A549 (cell line): Measurements from ENCODE around the gene IL3.

ENCODE experiments used
- EP300 ChIP-seq, 2 experiments: fragments of >200 bp; sonication (Bioruptor Twin); formaldehyde crosslinking; IDR thresholded peaks; 2 replicates in 1 of 2; 3 replicates in 1 of 2; pipeline ENCODE4 v1.6.1; 2016 to 2017
- JUN ChIP-seq, 2 experiments: fragments of >200 bp; sonication (Bioruptor Twin); formaldehyde crosslinking; IDR thresholded peaks; 2 replicates in 1 of 2; 3 replicates in 1 of 2; pipeline ENCODE4 v1.6.1; 2016 to 2017
- PHF8 ChIP-seq: fragments of 200-600 bp; sonication (generic); IDR thresholded peaks from 2 replicates; pipeline ENCODE4 v1.6.1; 2016; ENCODE audit warnings: low read depth, mild to moderate bottlenecking, antibody characterized with exemption, moderate library complexity, borderline replicate concordance
- POLR2A ChIP-seq: IDR thresholded peaks from 2 replicates; pipeline ENCODE4 v1.6.1; 2012; ENCODE audit warnings: mild to moderate bottlenecking, low read length
- RNF2 ChIP-seq: fragments of 200-600 bp; sonication (generic); IDR thresholded peaks from 2 replicates; pipeline ENCODE4 v1.6.1; 2016; ENCODE audit warnings: low read depth, mild to moderate bottlenecking, antibody characterized with exemption, moderate library complexity, borderline replicate concordance
- TP53 ChIP-seq: fragments of 250-450 bp; sonication (Bioruptor Pico); IDR thresholded peaks from 2 replicates; pipeline ENCODE4 v1.5.0; 2021; ENCODE audit warnings: mild to moderate bottlenecking, moderate library complexity
- ZFP36 ChIP-seq: fragments of 450-650 bp; IDR thresholded peaks from 2 replicates; pipeline ENCODE4 v1.6.1; 2014; ENCODE audit warnings: borderline replicate concordance; ENCODE audit not compliant: partially characterized antibody
- TF ChIP-seq, protein P1 (sequence below): fragments of >200 bp; sonication (Bioruptor Twin); formaldehyde crosslinking; IDR thresholded peaks from 3 replicates; pipeline ENCODE4 v1.5.1; 2016
- TF ChIP-seq, protein P2 (sequence below): fragments of 450-650 bp; IDR thresholded peaks from 2 replicates; pipeline ENCODE4 v1.6.1; 2014; ENCODE audit warnings: antibody characterized with exemption

GRCh38 chr5:132069561-132069960 lies 9.1 kb downstream of the IL3 start:
- TF ChIP-seq, protein P1, sequence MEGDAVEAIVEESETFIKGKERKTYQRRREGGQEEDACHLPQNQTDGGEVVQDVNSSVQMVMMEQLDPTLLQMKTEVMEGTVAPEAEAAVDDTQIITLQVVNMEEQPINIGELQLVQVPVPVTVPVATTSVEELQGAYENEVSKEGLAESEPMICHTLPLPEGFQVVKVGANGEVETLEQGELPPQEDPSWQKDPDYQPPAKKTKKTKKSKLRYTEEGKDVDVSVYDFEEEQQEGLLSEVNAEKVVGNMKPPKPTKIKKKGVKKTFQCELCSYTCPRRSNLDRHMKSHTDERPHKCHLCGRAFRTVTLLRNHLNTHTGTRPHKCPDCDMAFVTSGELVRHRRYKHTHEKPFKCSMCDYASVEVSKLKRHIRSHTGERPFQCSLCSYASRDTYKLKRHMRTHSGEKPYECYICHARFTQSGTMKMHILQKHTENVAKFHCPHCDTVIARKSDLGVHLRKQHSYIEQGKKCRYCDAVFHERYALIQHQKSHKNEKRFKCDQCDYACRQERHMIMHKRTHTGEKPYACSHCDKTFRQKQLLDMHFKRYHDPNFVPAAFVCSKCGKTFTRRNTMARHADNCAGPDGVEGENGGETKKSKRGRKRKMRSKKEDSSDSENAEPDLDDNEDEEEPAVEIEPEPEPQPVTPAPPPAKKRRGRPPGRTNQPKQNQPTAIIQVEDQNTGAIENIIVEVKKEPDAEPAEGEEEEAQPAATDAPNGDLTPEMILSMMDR: no peak
- TF ChIP-seq POLR2A: no peak
- no peak for TF ChIP-seq EP300 (IDR thresholded peaks at IDR 0.05)
- TF ChIP-seq, protein P2, sequence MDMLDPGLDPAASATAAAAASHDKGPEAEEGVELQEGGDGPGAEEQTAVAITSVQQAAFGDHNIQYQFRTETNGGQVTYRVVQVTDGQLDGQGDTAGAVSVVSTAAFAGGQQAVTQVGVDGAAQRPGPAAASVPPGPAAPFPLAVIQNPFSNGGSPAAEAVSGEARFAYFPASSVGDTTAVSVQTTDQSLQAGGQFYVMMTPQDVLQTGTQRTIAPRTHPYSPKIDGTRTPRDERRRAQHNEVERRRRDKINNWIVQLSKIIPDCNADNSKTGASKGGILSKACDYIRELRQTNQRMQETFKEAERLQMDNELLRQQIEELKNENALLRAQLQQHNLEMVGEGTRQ: no peak
- no peak for TF ChIP-seq PHF8
- TF ChIP-seq JUN (IDR thresholded peaks at IDR 0.05): no peak
- no peak for TF ChIP-seq TP53 (CRISPR knock-in tag)
- no peak for TF ChIP-seq ZFP36
- TF ChIP-seq RNF2: no peak
